Urinary bladder (tissue), 4 donors: ENCODE data around the gene HSD3B1. TPM values are rescaled to one million over a fixed set of nuclear protein-coding genes. Genes with fewer than 3 reads are reported as not detected.

Source experiments
- DNase-seq: peaks from one replicate; pipeline ENCODE4 v3.0.0-alpha.2; 2015; ENCODE audit errors: extremely low spot score
- H3K27ac ChIP-seq: one replicate; pipeline ENCODE4 v1.5.1; 2013; ENCODE audit warnings: low read depth, mild to moderate bottlenecking, moderate library complexity
- H3K36me3 ChIP-seq: one replicate; pipeline ENCODE4 v1.6.1; 2013; ENCODE audit warnings: mild to moderate bottlenecking, moderate library complexity; ENCODE audit not compliant: insufficient read depth
- H3K4me1 ChIP-seq: one replicate; pipeline ENCODE4 v1.6.1; 2013; ENCODE audit warnings: mild to moderate bottlenecking, moderate library complexity; ENCODE audit not compliant: insufficient read depth
- H3K4me3 ChIP-seq: one replicate; pipeline ENCODE4 v1.5.1; 2013; ENCODE audit warnings: low read depth, low read length
- WGBS: extraction: QIAGEN DNeasy Blood & Tissue Kit; methylation state at CpG from one replicate; pipeline ENCODE4 v1.1.7; 2013; 5-methylcytosine and 5-hydroxymethylcytosine counted together
- polyA plus RNA-seq: library from polyadenylated mRNA; stranded (reverse); fragments of 200-250 nt; gene quantifications from one replicate; pipeline ENCODE4 v1.2.3, GENCODE V29; 2013
- total RNA-seq: library from RNA; depleted of rRNA; stranded (reverse); fragments of >200 nt; gene quantifications from one replicate; pipeline ENCODE4 v1.2.3, GENCODE V29; 2014
- donor health status: healthy with polysubstance abuse.
- donor health status: healthy.

Gene HSD3B1
- total and polyA plus RNA-seq, 2 donors = not detected

DNA sequence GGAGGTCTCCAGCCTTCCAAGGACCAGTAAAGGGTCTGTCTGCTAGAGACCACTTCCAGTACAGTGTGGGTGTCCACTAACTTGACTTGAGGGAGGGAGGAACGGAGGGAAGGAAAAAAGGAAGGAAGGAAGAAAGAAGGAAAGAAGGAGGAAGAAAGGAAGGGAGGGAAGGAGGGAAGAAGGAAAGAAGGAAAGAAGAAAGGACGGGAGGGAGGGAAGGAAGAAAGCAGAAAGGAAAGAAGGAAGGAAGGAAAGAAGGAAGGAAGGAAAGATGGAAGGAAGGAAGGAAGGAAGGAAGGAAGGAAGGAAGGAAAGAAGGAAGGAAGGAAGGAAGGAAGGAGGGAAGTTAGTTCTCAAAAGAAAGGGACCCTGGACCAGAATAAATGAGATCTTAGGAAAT, 26.8 kb upstream of the HSD3B1 start:
- no peak overlapping the region for H3K27ac ChIP-seq
- H3K4me3 ChIP-seq = no peak overlapping the region
- no peaks in the 10 kb centered on the region for H3K36me3 ChIP-seq
- H3K4me1 ChIP-seq = no peaks in the 10 kb centered on the region
- 87% methylated on average over 2 of the region's 2 CpGs for WGBS
- no peak for DNase-seq

DNA sequence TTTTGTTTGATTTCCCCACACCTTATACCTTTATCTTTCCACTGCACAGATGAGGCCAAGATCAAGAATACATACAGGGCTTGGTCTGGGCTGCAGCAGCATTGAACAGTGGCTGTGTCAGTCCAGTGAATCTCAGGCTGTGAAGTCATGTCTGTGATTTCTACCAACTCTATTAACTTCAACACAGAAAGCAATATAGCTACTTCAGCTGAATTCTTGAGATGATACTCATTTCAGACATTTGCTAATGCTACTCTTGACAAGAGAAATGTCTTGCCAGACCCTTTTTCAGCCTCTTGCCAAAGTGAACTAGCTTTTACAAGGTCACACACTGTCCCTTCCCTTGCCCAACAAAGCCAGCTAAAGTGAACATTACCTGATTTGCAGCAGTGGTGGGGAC, 25.1 kb upstream of the HSD3B1 start:
- H3K36me3 ChIP-seq = no peaks in the 10 kb centered on the region
- no peak overlapping the region for H3K27ac ChIP-seq
- DNase-seq = no peak
- H3K4me1 ChIP-seq = no peaks in the 10 kb centered on the region
- H3K4me3 ChIP-seq = no peak overlapping the region

DNA sequence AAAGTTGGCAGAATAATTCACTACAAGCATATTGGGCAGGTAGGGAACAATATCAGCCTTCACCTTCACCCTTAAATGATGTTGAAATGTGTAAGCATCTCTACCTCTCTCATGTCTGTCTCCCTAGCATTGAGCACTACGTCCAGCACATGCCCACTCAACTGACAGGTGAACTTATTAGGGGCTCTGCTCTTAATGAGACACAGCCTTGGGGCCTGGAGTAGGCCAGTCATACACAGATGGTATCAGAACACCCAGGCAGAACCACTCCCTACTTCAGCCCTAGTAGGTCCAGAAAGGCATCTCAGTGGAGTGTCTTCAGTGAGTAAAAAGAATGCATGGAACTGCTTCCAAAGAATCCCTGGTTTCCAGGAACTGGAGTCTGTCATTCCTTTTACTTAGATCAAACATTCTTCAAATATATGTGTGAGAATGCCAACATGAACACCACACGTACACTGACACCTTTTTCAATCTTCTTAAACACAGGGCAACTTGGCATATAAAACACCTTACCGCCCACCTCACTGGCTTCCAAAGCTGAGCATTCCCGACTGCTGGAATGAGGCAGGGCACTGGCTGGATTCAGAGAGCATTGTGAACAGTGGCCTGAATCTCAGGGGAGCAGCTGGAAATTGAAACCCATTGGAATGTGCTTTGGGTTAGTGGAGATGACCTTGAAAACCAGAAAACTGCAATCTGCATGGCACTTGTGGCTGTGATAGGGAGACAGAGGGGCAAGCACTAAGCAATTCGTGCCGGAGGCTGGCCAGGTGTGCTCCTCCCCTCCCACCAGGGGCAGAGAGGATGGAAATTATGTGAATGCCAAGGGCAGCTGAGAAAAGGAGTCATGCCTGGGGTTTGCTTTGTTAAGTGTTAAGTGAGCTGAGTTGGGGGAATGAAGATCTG, 24.2 kb upstream of the HSD3B1 start:
- H3K36me3 ChIP-seq = no peaks in the 10 kb centered on the region
- H3K4me3 ChIP-seq = no peak overlapping the region
- WGBS = 83% methylated on average over 6 of the region's 6 CpGs
- no peaks in the 10 kb centered on the region for H3K4me1 ChIP-seq
- no peak for DNase-seq
- no peak overlapping the region for H3K27ac ChIP-seq

DNA sequence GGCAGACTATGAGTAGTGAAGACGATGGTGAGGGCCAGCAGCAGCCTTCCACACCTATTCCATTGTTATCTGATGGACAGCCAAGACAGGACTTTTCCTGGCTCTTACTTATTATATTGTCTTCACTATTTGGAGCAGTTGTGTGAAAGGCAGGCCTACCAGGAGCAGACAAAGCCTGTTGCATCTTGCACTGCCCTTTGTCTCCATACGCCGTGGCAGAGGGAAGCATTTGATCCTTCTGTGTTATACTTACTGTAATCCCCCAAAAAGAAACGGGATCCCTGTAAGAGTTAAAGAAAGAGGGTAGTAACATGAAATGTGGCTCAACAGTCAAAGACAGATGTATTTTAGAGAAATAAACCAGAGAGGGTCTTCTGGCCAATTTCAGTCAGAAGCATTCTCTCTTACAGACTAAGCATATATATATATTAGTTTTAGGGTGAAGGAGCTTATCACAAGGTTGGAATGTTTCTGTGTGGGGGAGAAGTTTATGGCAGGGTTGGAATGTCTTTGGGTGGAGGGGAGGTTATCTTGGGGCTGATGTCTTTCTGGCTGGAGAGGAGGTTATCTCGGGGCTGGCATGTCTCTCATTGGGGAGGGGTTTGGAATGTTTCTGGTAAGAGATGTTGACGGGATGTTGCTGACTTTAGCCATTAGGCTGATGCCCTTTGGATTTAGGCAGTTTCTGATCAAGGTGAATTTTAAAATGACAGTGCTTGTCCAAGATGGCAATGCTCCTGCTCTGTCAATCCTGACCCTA, 23.4 kb upstream of the HSD3B1 start:
- H3K4me1 ChIP-seq = no peaks in the 10 kb centered on the region
- no peak for DNase-seq
- no peaks in the 10 kb centered on the region for H3K36me3 ChIP-seq
- 70% methylated on average over 6 of the region's 6 CpGs for WGBS
- H3K4me3 ChIP-seq = no peak overlapping the region
- no peak overlapping the region for H3K27ac ChIP-seq

DNA sequence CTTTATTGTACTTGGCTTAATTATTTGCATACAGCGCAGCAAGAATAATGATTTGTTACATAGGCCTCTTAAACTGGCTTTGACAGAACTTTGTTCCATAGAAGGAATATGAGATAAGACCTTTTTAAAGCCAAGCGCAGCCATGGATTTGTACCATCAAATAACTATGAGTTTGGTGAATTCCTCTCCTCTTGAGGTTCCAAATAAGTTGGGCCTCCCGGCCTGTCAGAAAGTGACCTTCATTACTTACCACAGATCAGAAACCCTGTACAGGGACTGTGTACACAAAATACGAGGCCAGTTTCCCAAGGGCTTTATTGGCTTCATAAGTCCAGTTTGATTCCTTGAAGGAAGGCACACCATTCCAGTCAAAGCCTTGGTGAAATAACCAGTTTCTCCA, 21.8 kb upstream of the HSD3B1 start:
- DNase-seq = no peak
- WGBS = 81% methylated on average over 4 of the region's 4 CpGs

DNA sequence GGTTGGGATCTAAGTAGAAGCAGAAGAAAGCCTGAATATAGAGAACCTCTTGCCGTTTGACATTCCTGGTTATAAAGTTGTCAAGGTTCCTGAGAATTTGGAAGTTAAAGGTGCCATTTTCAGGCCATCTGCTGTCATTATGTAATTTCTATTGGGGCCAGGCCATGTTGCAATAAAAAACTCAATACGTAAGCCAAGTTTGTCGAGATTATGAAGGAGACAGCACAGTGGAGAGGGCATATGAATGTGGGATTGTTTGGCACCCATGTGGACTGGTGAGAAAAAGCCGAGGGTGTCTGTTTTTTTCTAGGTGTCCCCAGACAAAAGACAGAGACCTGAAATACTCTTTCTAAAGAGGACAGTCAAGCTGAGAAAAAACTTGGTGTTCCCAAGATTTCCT, 18.8 kb upstream of the HSD3B1 start:
- no peaks in the 10 kb centered on the region for H3K36me3 ChIP-seq
- no peak overlapping the region for H3K4me3 ChIP-seq
- 63% methylated on average over 4 of the region's 4 CpGs for WGBS
- no peaks in the 10 kb centered on the region for H3K4me1 ChIP-seq
- H3K27ac ChIP-seq = no peak overlapping the region
- DNase-seq = no peak

More for the DNA sequence above, 21.8 kb upstream of the HSD3B1 start:
- no peak overlapping the region for H3K27ac ChIP-seq
- H3K36me3 ChIP-seq = no peaks in the 10 kb centered on the region
- no peaks in the 10 kb centered on the region for H3K4me1 ChIP-seq
- H3K4me3 ChIP-seq = no peak overlapping the region

DNA sequence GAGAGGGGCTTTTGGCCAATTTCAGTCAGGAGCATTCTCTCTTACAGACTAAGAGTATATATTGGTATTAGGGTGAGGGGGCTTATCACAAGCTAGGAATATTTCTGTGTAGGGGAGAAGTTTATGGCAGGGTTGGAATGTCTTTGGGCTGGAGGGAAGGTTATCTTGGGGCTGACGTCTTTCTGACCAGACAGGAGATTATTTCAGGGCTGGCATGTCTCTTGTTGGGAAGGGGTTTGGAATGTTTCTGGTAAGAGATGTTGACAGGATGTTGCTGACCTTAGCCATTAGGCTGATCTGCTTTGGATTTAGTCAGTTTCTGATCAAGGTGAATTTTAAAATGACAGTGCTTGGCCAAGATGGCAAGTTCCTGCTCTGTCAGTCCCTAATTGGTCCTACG, 17.8 kb upstream of the HSD3B1 start:
- 60% methylated on average over 2 of the region's 2 CpGs for WGBS
- Histone ChIP-seq H3K4me1 (no peaks in the 10 kb centered on the region), H3K27ac (no peak overlapping the region), H3K36me3 (no peaks in the 10 kb centered on the region), H3K4me3 (no peak overlapping the region)
- DNase-seq = no peak

DNA sequence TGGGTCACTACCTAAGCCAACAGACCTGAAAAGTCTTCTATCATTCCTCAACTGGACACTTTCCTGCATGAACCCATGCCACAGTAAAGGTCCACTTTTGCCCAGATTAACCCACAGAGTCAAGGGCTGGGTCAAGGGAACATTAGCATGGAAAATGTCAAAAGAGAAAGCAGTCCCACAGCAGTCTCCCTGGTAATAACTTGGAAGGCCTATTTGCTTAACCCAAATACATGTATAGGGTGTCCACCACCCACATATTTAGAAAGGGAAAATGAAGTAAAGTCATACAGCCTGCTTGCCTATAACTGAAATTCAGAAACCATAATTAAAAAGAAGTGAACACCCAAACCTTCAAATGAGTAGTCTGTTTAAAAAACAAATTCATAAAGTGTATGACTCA, 16.1 kb upstream of the HSD3B1 start:
- Histone ChIP-seq H3K27ac (no peak overlapping the region), H3K4me3 (no peak overlapping the region), H3K36me3 (no peaks in the 10 kb centered on the region), H3K4me1 (no peaks in the 10 kb centered on the region)
- no peak for DNase-seq

DNA sequence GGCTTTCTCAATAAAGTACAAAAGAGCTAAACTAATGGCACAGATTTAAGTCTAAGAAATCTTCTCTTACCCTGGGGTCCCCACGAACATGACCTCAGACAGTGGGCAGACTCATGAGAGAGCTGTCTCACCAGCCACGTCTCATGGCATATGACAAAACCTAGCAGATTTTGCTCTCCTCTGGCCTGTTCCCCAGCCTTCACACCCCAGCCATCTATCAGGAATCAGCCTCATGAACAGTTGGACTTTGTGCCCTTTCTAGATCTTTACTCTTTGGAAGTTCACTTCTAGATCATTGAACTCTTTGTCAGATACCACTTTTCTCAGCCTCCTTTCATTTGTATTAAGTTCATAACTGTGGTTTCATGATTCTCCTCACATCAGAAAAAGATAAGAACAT, 14.2 kb upstream of the HSD3B1 start:
- 82% methylated on average over 2 of the region's 2 CpGs for WGBS
- no peaks in the 10 kb centered on the region for H3K36me3 ChIP-seq
- no peak overlapping the region for H3K4me3 ChIP-seq
- no peak for DNase-seq
- no peak overlapping the region for H3K27ac ChIP-seq
- no peaks in the 10 kb centered on the region for H3K4me1 ChIP-seq

DNA sequence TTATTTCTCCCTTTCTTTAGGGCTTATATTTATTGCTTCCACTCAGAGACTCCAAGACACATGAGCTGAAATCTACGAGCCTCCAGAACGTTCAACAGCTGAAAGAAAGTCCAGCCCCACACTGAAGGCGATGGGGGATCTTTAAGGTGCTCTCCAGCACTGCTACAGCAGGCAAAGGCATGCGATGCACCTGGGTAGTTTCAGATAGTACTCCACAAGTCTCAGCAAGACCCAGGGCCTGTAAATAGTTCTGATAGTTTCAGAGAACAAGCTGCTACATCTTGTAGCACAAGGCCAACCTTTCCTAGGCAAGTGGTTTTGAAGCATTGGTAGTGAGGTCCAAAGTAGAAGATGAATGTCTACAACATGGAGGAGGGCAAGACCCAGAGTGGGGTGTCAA, 2.2 kb upstream of the HSD3B1 start:
- no peak for DNase-seq
- 72% methylated on average over 4 of the region's 4 CpGs for WGBS
- no peak overlapping the region for H3K4me3 ChIP-seq

DNA sequence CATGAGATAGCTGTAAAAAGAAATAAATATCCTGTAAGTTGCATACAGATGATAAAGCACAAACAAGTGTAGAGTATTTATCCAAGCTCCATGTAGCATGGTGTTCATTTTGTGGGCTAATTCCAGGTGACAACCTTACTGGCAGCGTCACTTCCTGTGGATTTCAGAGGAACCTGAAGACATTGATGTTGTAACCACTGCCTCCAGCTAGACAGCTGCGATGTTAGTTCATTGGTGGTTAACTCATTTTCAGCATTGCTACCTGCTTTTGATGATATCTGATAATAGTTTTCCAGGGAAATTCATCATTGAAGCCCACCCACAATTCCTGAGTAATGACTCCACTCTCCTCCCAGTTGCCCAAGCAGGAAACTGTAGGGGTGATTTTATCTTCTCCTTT, 3.0 kb downstream of the HSD3B1 start:
- DNase-seq = no peak
- Histone ChIP-seq H3K4me1 (no peaks in the 10 kb centered on the region), H3K4me3 (no peak overlapping the region), H3K27ac (no peak overlapping the region), H3K36me3 (no peaks in the 10 kb centered on the region)
- 90% methylated on average over 2 of the region's 2 CpGs for WGBS

More for the DNA sequence above, 2.2 kb upstream of the HSD3B1 start:
- no peaks in the 10 kb centered on the region for H3K36me3 ChIP-seq
- H3K4me1 ChIP-seq = no peaks in the 10 kb centered on the region
- H3K27ac ChIP-seq = no peak overlapping the region

DNA sequence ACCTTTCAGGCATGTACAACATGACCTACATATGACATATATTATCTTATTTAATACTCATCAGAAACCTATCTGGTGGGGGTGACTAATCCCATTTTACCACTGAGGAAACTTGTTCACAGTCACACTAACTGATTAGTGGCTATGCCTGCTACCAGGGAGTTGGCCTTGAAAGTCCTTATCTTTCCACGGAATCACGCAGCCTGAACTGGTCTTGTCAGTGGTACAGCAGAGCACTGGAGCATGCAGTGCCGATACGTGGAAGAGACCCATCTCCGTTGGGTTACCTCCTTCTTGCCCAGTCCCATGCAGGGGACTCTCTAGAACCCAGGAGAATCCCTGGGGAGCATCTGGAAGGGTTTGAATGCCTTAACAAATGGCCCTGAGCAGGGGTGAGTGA, 8.2 kb downstream of the HSD3B1 start:
- no peak overlapping the region for H3K4me3 ChIP-seq
- H3K27ac ChIP-seq = no peak overlapping the region
- WGBS = 94% methylated on average over 5 of the region's 5 CpGs
- H3K36me3 ChIP-seq = no peaks in the 10 kb centered on the region
- no peaks in the 10 kb centered on the region for H3K4me1 ChIP-seq
- DNase-seq = no peak

DNA sequence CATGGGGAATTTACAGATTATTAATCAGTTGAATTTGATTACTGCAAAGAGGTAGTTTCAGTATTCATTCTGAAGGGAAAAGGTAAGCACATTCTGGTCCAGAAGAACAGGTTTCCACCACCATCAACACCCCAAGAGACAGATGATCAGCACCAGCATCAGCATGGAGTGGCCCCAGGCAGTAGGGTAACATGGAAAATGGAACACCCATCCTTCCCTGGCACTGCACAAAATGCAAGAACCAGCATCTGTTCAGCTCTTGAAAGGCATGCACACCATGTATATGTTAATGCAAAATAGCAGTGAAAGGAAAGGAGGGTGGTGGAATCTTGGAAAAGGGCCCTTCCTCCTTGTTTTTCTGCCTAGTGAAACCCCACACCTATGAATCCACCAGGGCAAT, 9.2 kb downstream of the HSD3B1 start:
- H3K4me3 ChIP-seq = no peak overlapping the region
- no peak overlapping the region for H3K27ac ChIP-seq
- no peak for DNase-seq
- H3K36me3 ChIP-seq = no peaks in the 10 kb centered on the region
- no peaks in the 10 kb centered on the region for H3K4me1 ChIP-seq

DNA sequence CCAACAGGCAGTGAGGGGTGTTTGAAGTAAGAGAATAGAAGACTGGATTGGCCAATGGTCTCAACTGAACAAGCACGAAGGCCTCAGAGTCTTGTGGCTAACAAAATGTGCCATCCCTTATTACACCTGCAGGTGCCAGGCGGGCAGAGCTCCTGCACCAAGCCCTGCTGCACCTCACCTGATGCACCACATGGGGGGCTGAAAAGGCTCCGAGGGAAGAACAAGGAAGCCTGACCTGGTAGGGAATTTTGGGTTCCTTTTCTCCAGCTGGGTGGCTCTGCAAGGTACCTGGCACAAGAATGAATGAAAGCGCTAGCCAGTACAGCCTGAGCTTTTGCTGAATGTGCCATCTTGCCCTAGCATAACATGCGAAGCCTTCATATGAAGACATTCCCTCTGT, 9.7 kb downstream of the HSD3B1 start:
- no peaks in the 10 kb centered on the region for H3K36me3 ChIP-seq

More for the DNA sequence above, 9.7 kb downstream of the HSD3B1 start:
- no peak overlapping the region for H3K4me3 ChIP-seq
- no peak overlapping the region for H3K27ac ChIP-seq
- 88% methylated on average over 5 of the region's 5 CpGs for WGBS
- DNase-seq = no peak
- no peaks in the 10 kb centered on the region for H3K4me1 ChIP-seq
